Endothelial cell (in vitro differentiated cells): ENCODE results near the gene VIPR1. TPM values are rescaled to one million over a fixed set of nuclear protein-coding genes. Genes with fewer than 3 reads are reported as not detected.
A peak's percentile ranks its signal among the peaks of the same experiment; 100 is the strongest.

Source experiments
- DNase-seq: peaks from one replicate; pipeline ENCODE4 v3.0.0; 2021; ENCODE audit warnings: low spot score
- H3K27ac Mint-ChIP-seq: one replicate; pipeline ENCODE4 v1.8.0; 2021; ENCODE audit warnings: mixed read lengths, inconsistent platforms; ENCODE audit not compliant: unreplicated experiment
- H3K27me3 Mint-ChIP-seq: one replicate; pipeline ENCODE4 v1.8.0; 2021; ENCODE audit warnings: mild to moderate bottlenecking, moderate library complexity, mixed read lengths, inconsistent platforms; ENCODE audit not compliant: unreplicated experiment
- H3K36me3 Mint-ChIP-seq: one replicate; pipeline ENCODE4 v1.8.0; 2021; ENCODE audit warnings: mild to moderate bottlenecking, low read depth, mixed read lengths, inconsistent platforms; ENCODE audit not compliant: unreplicated experiment
- H3K4me1 Mint-ChIP-seq: one replicate; pipeline ENCODE4 v1.8.0; 2021; ENCODE audit warnings: mild to moderate bottlenecking, mixed read lengths, inconsistent platforms; ENCODE audit not compliant: unreplicated experiment
- H3K4me3 Mint-ChIP-seq: one replicate; pipeline ENCODE4 v1.8.0; 2021; ENCODE audit warnings: mild to moderate bottlenecking, mixed read lengths, inconsistent platforms; ENCODE audit not compliant: unreplicated experiment
- H3K9me3 Mint-ChIP-seq: one replicate; pipeline ENCODE4 v1.8.0; 2021; ENCODE audit warnings: mixed read lengths, inconsistent platforms; ENCODE audit not compliant: unreplicated experiment
- CTCF ChIP-seq: fragments of 200-600 bp; sonication (generic); IDR thresholded peaks from one replicate; pipeline ENCODE4 v1.5.0; 2021; ENCODE audit warnings: antibody characterized with exemption; ENCODE audit not compliant: unreplicated experiment
- total RNA-seq: library from RNA; stranded (reverse); fragmentation: NEBNext Ultra II Directional; extraction: Animal tissue kit (Norgen Biotek cat#: 25700); gene quantifications from one replicate; pipeline ENCODE4 v1.2.1, GENCODE V29; 2021; ENCODE audit not compliant: unreplicated experiment

The VIPR1 gene
- total RNA-seq, 1 donor from 2014 or later: 5.4 TPM

GRCh38 chr3:42520336-42520735 is 17.9 kb downstream of the VIPR1 start:
- no peak for DNase-seq
- Mint-ChIP-seq H3K36me3 (peaks cover 3% of the 10 kb centered on the region), H3K27me3 (peaks cover 2% of the 10 kb centered on the region), H3K4me1 (peaks cover 28% of the 10 kb centered on the region), H3K27ac (peak overlapping the region; percentile 79), H3K4me3 (no peak overlapping the region), H3K9me3 (no peaks in the 10 kb centered on the region)
- no peak for TF ChIP-seq CTCF

- H3K36me3 Mint-ChIP-seq: peaks cover 3% of the 10 kb centered on the region
- peaks cover 2% of the 10 kb centered on the region for H3K27me3 Mint-ChIP-seq
- H3K9me3 Mint-ChIP-seq: no peaks in the 10 kb centered on the region
- H3K4me3 Mint-ChIP-seq: no peak overlapping the region
- no peak overlapping the region for H3K27ac Mint-ChIP-seq
- H3K4me1 Mint-ChIP-seq: peaks cover 26% of the 10 kb centered on the region
- TF ChIP-seq CTCF: no peak
- no peak for DNase-seq
Observed at GRCh38 chr3:42520906-42521305, 18.5 kb downstream of the VIPR1 start.

- no peak for DNase-seq
- Mint-ChIP-seq H3K4me3 (no peak overlapping the region), H3K27ac (no peak overlapping the region), H3K27me3 (peaks cover 4% of the 10 kb centered on the region), H3K4me1 (peaks cover 32% of the 10 kb centered on the region), H3K36me3 (peaks cover 3% of the 10 kb centered on the region), H3K9me3 (no peaks in the 10 kb centered on the region)
- no peak for TF ChIP-seq CTCF
Observed at GRCh38 chr3:42524751-42525150, 22.3 kb downstream of the VIPR1 start.

- no peak for TF ChIP-seq CTCF
- DNase-seq: no peak
- Mint-ChIP-seq H3K27me3 (peaks cover 6% of the 10 kb centered on the region), H3K4me3 (no peak overlapping the region), H3K27ac (no peak overlapping the region), H3K4me1 (peaks cover 32% of the 10 kb centered on the region), H3K9me3 (no peaks in the 10 kb centered on the region), H3K36me3 (peaks cover 6% of the 10 kb centered on the region)
Observed at GRCh38 chr3:42525212-42525611, 22.8 kb downstream of the VIPR1 start.

GRCh38 chr3:42525736-42526345 is 23.4 kb downstream of the VIPR1 start:
- Mint-ChIP-seq H3K4me3 (no peak overlapping the region), H3K9me3 (no peaks in the 10 kb centered on the region), H3K27ac (no peak overlapping the region), H3K4me1 (peaks cover 29% of the 10 kb centered on the region), H3K36me3 (peaks cover 8% of the 10 kb centered on the region), H3K27me3 (peaks cover 8% of the 10 kb centered on the region)
- no peak for DNase-seq
- no peak for TF ChIP-seq CTCF
